H1 (cell line): ENCODE measurements around the gene HOXA13. TPM values are rescaled to one million over a fixed set of nuclear protein-coding genes. Genes with fewer than 3 reads are reported as not detected.

Experiments
- CTCF ChIA-PET: fragments of 300-600 bp; sonication (Branson Sonifier 250); formaldehyde crosslinking; loops from one replicate; lab custom pipeline; 2021; ENCODE audit not compliant: partially characterized antibody; lab: Charles Lee
- POLR2A ChIA-PET: fragments of 300-600 bp; sonication (Branson Sonifier 250); formaldehyde crosslinking; loops from one replicate; lab custom pipeline; 2021; ENCODE audit warnings: inconsistent platforms; ENCODE audit not compliant: partially characterized antibody; lab: Charles Lee
- DNase-seq, 2 experiments: peaks; one replicate each; pipeline versions ENCODE4 v3.0.0 to v3.0.0-alpha.2; 2010 to 2022; ENCODE audit warnings: low spot score in 2 of 2, low read depth in 1 of 2, mixed read lengths in 1 of 2
- FAIRE-seq: peaks from 2 replicates; lab custom pipeline; 2011; peaks lifted over from hg19 to GRCh38; lab: Jason Lieb, UNC
- H2AFZ ChIP-seq: 2 replicates; pipeline ENCODE4 v1.8.1; 2012; ENCODE audit warnings: low read length, inconsistent platforms
- H2AK5ac ChIP-seq: 2 replicates; pipeline ENCODE4 v1.6.1; 2013; ENCODE audit warnings: low read depth, low read length
- H2BK120ac ChIP-seq: replicated peaks from 2 replicates; pipeline ENCODE3; 2013; ENCODE audit warnings: low read depth, low read length, inconsistent platforms
- H2BK12ac ChIP-seq: 2 replicates; pipeline ENCODE4 v1.6.1; 2013; ENCODE audit warnings: low read depth, low read length
- H2BK15ac ChIP-seq: 2 replicates; pipeline ENCODE4 v1.6.1; 2013; ENCODE audit warnings: low read length
- H2BK20ac ChIP-seq: 2 replicates; pipeline ENCODE4 v1.6.1; 2013; ENCODE audit warnings: low read length
- H2BK5ac ChIP-seq: 2 replicates; pipeline ENCODE4 v1.6.1; 2013; ENCODE audit warnings: low read depth, low read length
- H3K14ac ChIP-seq: 2 replicates; pipeline ENCODE4 v1.6.1; 2013; ENCODE audit warnings: inconsistent platforms; ENCODE audit not compliant: insufficient read length
- H3K18ac ChIP-seq: 2 replicates; pipeline ENCODE4 v1.6.1; 2013; ENCODE audit warnings: low read length; ENCODE audit errors: extremely low read depth
- H3K23ac ChIP-seq: 2 replicates; pipeline ENCODE4 v1.6.1; 2013; ENCODE audit warnings: inconsistent platforms; ENCODE audit not compliant: insufficient read length
- H3K23me2 ChIP-seq: 2 replicates; pipeline ENCODE4 v1.6.1; 2013; ENCODE audit warnings: low read depth, low read length
- H3K27ac ChIP-seq: 2 replicates; pipeline ENCODE4 v1.6.1; 2011; ENCODE audit warnings: low read depth, low read length, inconsistent platforms
- H3K27me3 ChIP-seq, 4 experiments: replicated peaks in 1 of 4; 1 replicate in 1 of 4; 2 replicates in 3 of 4; pipeline versions ENCODE4 v1.6.1 to v1.8.1; 2011 to 2013; ENCODE audit warnings: low read length in 3 of 4, mild to moderate bottlenecking in 3 of 4, inconsistent platforms in 2 of 4, mixed read lengths in 2 of 4, moderate library complexity in 1 of 4; ENCODE audit not compliant: control insufficient read depth in 3 of 4, insufficient read depth in 3 of 4; ENCODE audit errors: extremely low read depth in 1 of 4
- H3K36me3 ChIP-seq, 4 experiments: 2 replicates each; pipeline versions ENCODE4 v1.6.1 to v1.8.1; 2011 to 2013; ENCODE audit warnings: mild to moderate bottlenecking in 4 of 4, low read length in 3 of 4, moderate library complexity in 2 of 4, control low read depth in 1 of 4, inconsistent platforms in 1 of 4; ENCODE audit not compliant: insufficient read depth in 4 of 4, control insufficient read depth in 2 of 4
- H3K4ac ChIP-seq: replicated peaks from 2 replicates; pipeline ENCODE3; 2013; ENCODE audit warnings: low read length, low read depth, mixed read lengths, inconsistent platforms; ENCODE audit not compliant: insufficient read length
- H3K4me1 ChIP-seq, 4 experiments: replicated peaks in 1 of 4; 1 replicate in 1 of 4; 2 replicates in 3 of 4; pipeline versions ENCODE4 v1.6.1 to v1.8.1; 2011 to 2013; ENCODE audit warnings: low read length in 3 of 4, inconsistent platforms in 2 of 4, mixed read lengths in 1 of 4; ENCODE audit not compliant: insufficient read depth in 4 of 4, control insufficient read depth in 3 of 4
- H3K4me2 ChIP-seq, 2 experiments: 2 replicates each; pipeline versions ENCODE4 v1.6.1 to v1.8.1; 2011 to 2013; ENCODE audit warnings: low read depth in 2 of 2, low read length in 2 of 2, control low read depth in 1 of 2, inconsistent platforms in 1 of 2, mild to moderate bottlenecking in 1 of 2; ENCODE audit not compliant: insufficient read depth in 1 of 2
- H3K4me3 ChIP-seq, 4 experiments: fragments of 200-600, 300-600 bp in 1 of 4; sonication (generic), shearing (Covaris generic), sonication (Bioruptor Twin) in 1 of 4; 2 replicates each; pipeline versions ENCODE4 v1.5.1 to v1.8.1; 2011 to 2016; ENCODE audit warnings: low read length in 4 of 4, low read depth in 3 of 4, control low read depth in 2 of 4, inconsistent platforms in 2 of 4, mild to moderate bottlenecking in 2 of 4, mixed read lengths in 1 of 4, moderate library complexity in 1 of 4; ENCODE audit not compliant: insufficient read depth in 2 of 4; ENCODE audit errors: extremely low read depth in 1 of 4
- H3K56ac ChIP-seq: replicated peaks from 2 replicates; pipeline ENCODE3; 2013; ENCODE audit warnings: low read depth, mild to moderate bottlenecking, mixed read lengths, low read length, inconsistent platforms; ENCODE audit not compliant: insufficient read length
- H3K79me1 ChIP-seq: 2 replicates; pipeline ENCODE4 v1.6.1; 2013; ENCODE audit warnings: low read depth, low read length, control low read depth
- H3K79me2 ChIP-seq, 2 experiments: 2 replicates each; pipeline versions ENCODE4 v1.6.1 to v1.8.1; 2012 to 2013; ENCODE audit warnings: low read length in 2 of 2, mild to moderate bottlenecking in 2 of 2, inconsistent platforms in 1 of 2; ENCODE audit not compliant: insufficient read depth in 2 of 2, control insufficient read depth in 1 of 2
- H3K9ac ChIP-seq, 4 experiments: replicated peaks in 1 of 4; 1 replicate in 1 of 4; 2 replicates in 3 of 4; pipeline versions ENCODE4 v1.6.1 to v1.8.1; 2011 to 2013; ENCODE audit warnings: low read depth in 3 of 4, low read length in 3 of 4, control low read depth in 2 of 4, mild to moderate bottlenecking in 2 of 4, moderate library complexity in 2 of 4, inconsistent platforms in 1 of 4; ENCODE audit errors: extremely low read depth in 1 of 4
- H3K9me3 ChIP-seq, 2 experiments: 2 replicates each; pipeline versions ENCODE4 v1.6.1 to v1.8.1; 2012 to 2013; ENCODE audit warnings: mild to moderate bottlenecking in 2 of 2, moderate library complexity in 2 of 2, control low read depth in 1 of 2, inconsistent platforms in 1 of 2, low read depth in 1 of 2, low read length in 1 of 2, mixed read lengths in 1 of 2; ENCODE audit not compliant: insufficient read depth in 2 of 2
- H4K20me1 ChIP-seq, 2 experiments: replicated peaks in 1 of 2; 2 replicates each; pipeline versions ENCODE3 to v1.8.1; 2011 to 2013; ENCODE audit warnings: inconsistent platforms in 2 of 2, low read length in 2 of 2, mild to moderate bottlenecking in 1 of 2; ENCODE audit not compliant: insufficient read depth in 2 of 2, control insufficient read depth in 1 of 2
- H4K5ac ChIP-seq: 2 replicates; pipeline ENCODE4 v1.6.1; 2013; ENCODE audit warnings: low read length, low read depth, mixed read lengths, inconsistent platforms; ENCODE audit not compliant: insufficient read length
- H4K8ac ChIP-seq: 2 replicates; pipeline ENCODE4 v1.8.0; 2013; ENCODE audit warnings: mild to moderate bottlenecking, moderate library complexity, low read length, inconsistent platforms; ENCODE audit not compliant: insufficient read depth; ENCODE audit errors: extremely low read depth
- H4K91ac ChIP-seq: replicated peaks from 2 replicates; pipeline ENCODE3; 2013; ENCODE audit warnings: low read length, mixed read lengths, inconsistent platforms; ENCODE audit not compliant: insufficient read length
- CTCF ChIP-seq, 3 experiments: IDR thresholded peaks; 1 replicate in 2 of 3; 2 replicates in 1 of 3; pipeline versions ENCODE4 v1.5.1 to v1.6.1; 2011; ENCODE audit warnings: low read length in 3 of 3, mild to moderate bottlenecking in 3 of 3, inconsistent platforms in 2 of 3, low read depth in 1 of 3, moderate library complexity in 1 of 3; ENCODE audit not compliant: insufficient read depth in 1 of 3; ENCODE audit errors: control extremely low read depth in 1 of 3
- EGR1 ChIP-seq: IDR thresholded peaks from 2 replicates; pipeline ENCODE4 v1.6.1; 2011; ENCODE audit warnings: low read depth, low read length, borderline replicate concordance
- JUND ChIP-seq: IDR thresholded peaks from 2 replicates; pipeline ENCODE4 v1.6.1; 2011; ENCODE audit warnings: mild to moderate bottlenecking, improper control_type of control experiment, low read length
- RBBP5 ChIP-seq: IDR thresholded peaks from 2 replicates; pipeline ENCODE4 v1.7.1; 2012; ENCODE audit warnings: low read depth, mild to moderate bottlenecking, inconsistent platforms, low read length, moderate library complexity, borderline replicate concordance
- SP1 ChIP-seq: IDR thresholded peaks from 2 replicates; pipeline ENCODE4 v1.6.1; 2011; ENCODE audit warnings: low read depth, low read length
- SUZ12 ChIP-seq: fragments of 200-600 bp; sonication (generic); IDR thresholded peaks from 2 replicates; pipeline ENCODE4 v1.6.1; 2012; ENCODE audit warnings: mild to moderate bottlenecking, inconsistent platforms, low read length, moderate library complexity, mixed read lengths
- TBP ChIP-seq: IDR thresholded peaks from 2 replicates; pipeline ENCODE4 v1.6.1; 2011; ENCODE audit warnings: low read depth, low read length, improper control_type of control experiment
- YY1 ChIP-seq: IDR thresholded peaks from 2 replicates; pipeline ENCODE4 v1.6.1; 2011; ENCODE audit warnings: low read depth, mild to moderate bottlenecking, low read length
- ZNF274 ChIP-seq: IDR thresholded peaks from 2 replicates; pipeline ENCODE4 v1.7.0; 2012; ENCODE audit warnings: low read length, borderline replicate concordance; ENCODE audit errors: extremely low read depth
- WGBS, 2 experiments: shearing (Covaris generic) in 1 of 2; methylation state at CpG; one replicate each; pipeline versions ENCODE4 v1.1.6 to v1.1.7; 2013 to 2015; ENCODE audit warnings: low lambda C conversion rate in 2 of 2, mixed read lengths in 2 of 2, inconsistent platforms in 1 of 2, low coverage in 1 of 2, missing lambda C conversion rate in 1 of 2; ENCODE audit not compliant: insufficient replicate concordance in 2 of 2, insufficient coverage in 1 of 2, insufficient read length in 1 of 2; ENCODE audit errors: extremely low coverage in 1 of 2, missing lambda C conversion rate in 1 of 2; 5-methylcytosine and 5-hydroxymethylcytosine counted together
- polyA plus RNA-seq, 7 experiments: library from polyadenylated mRNA; depleted of rRNA in 3 of 7; stranded (reverse) in 5 of 7; unstranded in 2 of 7; fragments of >200 nt in 5 of 7; fragments of 200-250 nt in 2 of 7; gene quantifications; 1 replicate in 5 of 7; 2 replicates in 1 of 7; 4 replicates in 1 of 7; pipeline versions ENCODE4 v1.2.1 to v1.2.3, GENCODE V29; 2011 to 2013; ENCODE audit warnings: missing spikeins in 2 of 7, mixed read lengths in 2 of 7
- total RNA-seq: library from RNA; stranded (reverse); fragmentation: NEBNext Ultra II Directional; extraction: Animal tissue kit (Norgen Biotek cat#: 25700); gene quantifications from 2 replicates; pipeline ENCODE4 v1.2.1, GENCODE V29; 2021

HOXA13 gene
- total and polyA plus RNA-seq, 2 of the 8 experiments (the other 6 are each of a cell fraction or from before 2014, with no cell fraction given): not detected

- Histone ChIP-seq H3K4me3 (0 out of 8 replicates have a peak overlapping the region, but pooled peaks of 1 of the 4 experiments have one; percentile 27), H3K9me3 (no peaks in the 10 kb centered on the region; a peak in 1 of 4 replicates), H2AFZ (no peak overlapping the region), H2BK20ac (no peak overlapping the region), H2BK5ac (no peak overlapping the region), H3K4me2 (peak overlapping the region; percentile 17 to 33; a peak in 1 of 4 replicates), H3K4ac (no peak overlapping the region), H4K91ac (no peak overlapping the region), H4K8ac (no peak overlapping the region), H3K56ac (no peak overlapping the region), H3K27ac (no peak overlapping the region), H3K14ac (no peak overlapping the region), H4K5ac (no peak overlapping the region), H3K9ac (no peak overlapping the region), H3K4me1 (peaks cover 0 to 13% (median 7%) of the 10 kb centered on the region in 4 experiments; a peak in 6 of 7 replicates), H3K79me2 (no peaks in the 10 kb centered on the region), H3K23me2 (no peaks in the 10 kb centered on the region), H2BK120ac (no peak overlapping the region), H2BK15ac (no peak overlapping the region), H4K20me1 (peaks cover 41 to 45% of the 10 kb centered on the region in 2 experiments), H2AK5ac (no peak overlapping the region), H3K27me3 (peaks cover 97 to 100% (median 99%) of the 10 kb centered on the region in 4 experiments), H3K79me1 (no peaks in the 10 kb centered on the region), H2BK12ac (no peak overlapping the region), H3K23ac (no peak overlapping the region), H3K18ac (no peak overlapping the region), H3K36me3 (peaks cover 0 to 5% (median 0%) of the 10 kb centered on the region in 4 experiments; a peak in 1 of 8 replicates)
- POLR2A ChIA-PET: no interaction called here
- FAIRE-seq (no peak), DNase-seq (peak in 1 of 2 experiments; percentile 63)
- 9% methylated on average over 37 of the region's 39 CpGs; no CpG with 5 or more reads in 1 of the 2 experiments for WGBS, 2 experiments
- CTCF ChIA-PET: interaction anchor here (0.6 to 2.6 kb wide), 10 partner anchors 8 to 779 kb away, joined by 3 to 10 read pairs (median 3); partner anchors contain the start of genes HOXA5 and HOXA7
- TF ChIP-seq CTCF (IDR thresholded peaks at IDR 0.05; ENCODE audit: control extremely low read depth in 1 of 3, insufficient read depth in 1 of 3, low read depth in 1 of 3, low read length in 3 of 3) (0 out of 4 replicates have a peak, but pooled peaks of 1 of the 3 experiments have one; percentile 6), EGR1 (peak; percentile 26; the same call in 1 of the 2 replicates), ZNF274 (no peak), JUND (no peak), YY1 (0 out of 2 replicates have a peak, but pooled peaks have one; percentile 18), SUZ12 (peak; percentile 87), SP1 (peak; percentile 46; the same call in 1 of the 2 replicates), RBBP5 (no peak), TBP (peak; percentile 90)
Observed at GRCh38 chr7:27182861-27183681, 16.8 kb downstream of the HOXA13 start.
